K562 (cell line): ENCODE measurements around the gene DNM1. TPM values are rescaled to one million over a fixed set of nuclear protein-coding genes. Genes with fewer than 3 reads are reported as not detected.

ENCODE experiments used
- BCL6 ChIP-seq: fragments of 250-450 bp; sonication (Bioruptor Pico); IDR thresholded peaks from 2 replicates; pipeline ENCODE4 v1.4.0; 2020
- BMI1 ChIP-seq: fragments of 150-350 bp; IDR thresholded peaks from 2 replicates; pipeline ENCODE4 v1.6.1; 2014; ENCODE audit warnings: low read length
- FOXM1 ChIP-seq, 2 experiments: fragments of 450-650 bp in 1 of 2; sonication (generic) in 1 of 2; formaldehyde crosslinking in 1 of 2; IDR thresholded peaks; 2 replicates each; pipeline versions ENCODE4 v1.6.1 to v1.9.0; 2017 to 2022; ENCODE audit warnings: low read depth in 2 of 2, mild to moderate bottlenecking in 2 of 2, missing genetic modification reagents in 1 of 2, moderate library complexity in 1 of 2
- KLF6 ChIP-seq: fragments of 250-450 bp; sonication (Bioruptor Pico); IDR thresholded peaks from 2 replicates; pipeline ENCODE4 v1.4.0; 2020; ENCODE audit warnings: mild to moderate bottlenecking, moderate library complexity, borderline replicate concordance
- MCM7 ChIP-seq, 2 experiments: fragments of 450-650 bp; IDR thresholded peaks; 2 replicates each; pipeline ENCODE4 v1.6.1; 2016 to 2018
- MEF2A ChIP-seq: IDR thresholded peaks from 2 replicates; pipeline ENCODE4 v1.6.1; 2011; ENCODE audit warnings: low read depth, mild to moderate bottlenecking, low read length, moderate library complexity; ENCODE audit not compliant: control insufficient read depth
- MTA3 ChIP-seq: fragments of 450-650 bp; formaldehyde crosslinking; IDR thresholded peaks from 2 replicates; pipeline ENCODE4 v1.6.1; 2017; ENCODE audit warnings: mild to moderate bottlenecking, borderline replicate concordance
- POLR2H ChIP-seq: IDR thresholded peaks from 2 replicates; pipeline ENCODE4 v1.6.1; 2016; ENCODE audit warnings: missing genetic modification characterization, low read depth, mild to moderate bottlenecking, control low read depth, missing compliant biosample characterization, moderate library complexity
- RBM14 ChIP-seq: fragments of 200-400 bp; formaldehyde crosslinking; IDR thresholded peaks from 2 replicates; pipeline ENCODE4 v1.6.1; 2018; ENCODE audit warnings: low read depth, mild to moderate bottlenecking, low read length, moderate library complexity, borderline replicate concordance; ENCODE audit not compliant: insufficient read depth
- SLC30A9 ChIP-seq: fragments of 250-450 bp; sonication (Bioruptor Pico); IDR thresholded peaks from 2 replicates; pipeline ENCODE4 v1.8.0; 2022; ENCODE audit warnings: mild to moderate bottlenecking, moderate library complexity
- SP2 ChIP-seq: IDR thresholded peaks from 2 replicates; pipeline ENCODE4 v1.6.1; 2011; ENCODE audit warnings: mild to moderate bottlenecking, low read depth, low read length, moderate library complexity; ENCODE audit not compliant: poor library complexity, severe bottlenecking; ENCODE audit errors: extremely low read depth
- TRIM28 ChIP-seq: fragments of 450-650 bp; IDR thresholded peaks from 2 replicates; pipeline ENCODE4 v1.6.1; 2017
- ZNF766 ChIP-seq: fragments of 200-800 bp; sonication (Bioruptor generic); conservative IDR thresholded peaks from 2 replicates; pipeline ENCODE4 v1.6.1; 2016; ENCODE audit warnings: missing genetic modification characterization, missing compliant biosample characterization
- ZNF79 ChIP-seq: fragments of 250-450 bp; sonication (Bioruptor Pico); IDR thresholded peaks from 2 replicates; pipeline ENCODE4 v1.4.0; 2020; ENCODE audit warnings: low read depth, mild to moderate bottlenecking, moderate library complexity
- polyA plus RNA-seq, 8 experiments: library from polyadenylated mRNA; depleted of rRNA in 4 of 8; stranded (reverse) in 5 of 8; unstranded in 3 of 8; fragments of >200 nt; fragmentation: Nextera tagmentation in 2 of 8; fragmentation: Illumina TruSeq in 1 of 8; extraction: Ambion mirVana in 2 of 8; extraction: Trizol in 1 of 8; gene quantifications; 2 replicates each; pipeline versions ENCODE4 v1.2.1 to v1.2.3, GENCODE V29; 2011 to 2014; ENCODE audit warnings: inconsistent platforms in 1 of 8, missing spikeins in 1 of 8
- total RNA-seq, 7 experiments: library from RNA; depleted of rRNA in 6 of 7; stranded (reverse); fragments of >200 nt in 6 of 7; fragmentation: Illumina TruSeq in 2 of 7; extraction: Trizol in 2 of 7; gene quantifications; 2 replicates each; pipeline versions ENCODE4 v1.2.1 to v1.2.3, GENCODE V29; 2011 to 2021; ENCODE audit warnings: low replicate concordance in 1 of 7
- TF ChIP-seq, protein P1 (sequence below): fragments of 250-450 bp; sonication (Bioruptor Pico); IDR thresholded peaks from 2 replicates; pipeline ENCODE4 v1.5.0; 2021; ENCODE audit warnings: mild to moderate bottlenecking, borderline replicate concordance
- TF ChIP-seq, protein P2 (sequence below): fragments of 250-450 bp; sonication (Bioruptor Pico); IDR thresholded peaks from 2 replicates; pipeline ENCODE4 v1.5.1; 2021; ENCODE audit warnings: mild to moderate bottlenecking
- TF ChIP-seq, protein P3 (sequence below), 2 experiments: IDR thresholded peaks; 2 replicates each; pipeline ENCODE4 v1.6.1; 2012; ENCODE audit warnings: improper control_type of control experiment in 2 of 2, low read depth in 2 of 2, low read length in 2 of 2, borderline replicate concordance in 1 of 2
- TF ChIP-seq, protein P4 (sequence below): IDR thresholded peaks from 2 replicates; pipeline ENCODE4 v1.6.1; 2012; ENCODE audit warnings: low read depth, low read length, improper control_type of control experiment, borderline replicate concordance

Gene DNM1
- total and polyA plus RNA-seq, 9 of the 15 experiments (the other 6 are each of a cell fraction or from before 2014, with no cell fraction given) = 0.39 to 23.1 (median 9.1) TPM

- TF ChIP-seq, protein P1, sequence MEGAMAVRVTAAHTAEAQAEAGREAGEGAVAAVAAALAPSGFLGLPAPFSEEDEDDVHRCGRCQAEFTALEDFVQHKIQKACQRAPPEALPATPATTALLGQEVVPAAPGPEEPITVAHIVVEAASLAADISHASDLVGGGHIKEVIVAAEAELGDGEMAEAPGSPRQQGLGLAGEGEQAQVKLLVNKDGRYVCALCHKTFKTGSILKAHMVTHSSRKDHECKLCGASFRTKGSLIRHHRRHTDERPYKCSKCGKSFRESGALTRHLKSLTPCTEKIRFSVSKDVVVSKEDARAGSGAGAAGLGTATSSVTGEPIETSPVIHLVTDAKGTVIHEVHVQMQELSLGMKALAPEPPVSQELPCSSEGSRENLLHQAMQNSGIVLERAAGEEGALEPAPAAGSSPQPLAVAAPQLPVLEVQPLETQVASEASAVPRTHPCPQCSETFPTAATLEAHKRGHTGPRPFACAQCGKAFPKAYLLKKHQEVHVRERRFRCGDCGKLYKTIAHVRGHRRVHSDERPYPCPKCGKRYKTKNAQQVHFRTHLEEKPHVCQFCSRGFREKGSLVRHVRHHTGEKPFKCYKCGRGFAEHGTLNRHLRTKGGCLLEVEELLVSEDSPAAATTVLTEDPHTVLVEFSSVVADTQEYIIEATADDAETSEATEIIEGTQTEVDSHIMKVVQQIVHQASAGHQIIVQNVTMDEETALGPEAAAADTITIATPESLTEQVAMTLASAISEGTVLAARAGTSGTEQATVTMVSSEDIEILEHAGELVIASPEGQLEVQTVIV (CRISPR knock-in tag) = no peak
- TF ChIP-seq, protein P2, sequence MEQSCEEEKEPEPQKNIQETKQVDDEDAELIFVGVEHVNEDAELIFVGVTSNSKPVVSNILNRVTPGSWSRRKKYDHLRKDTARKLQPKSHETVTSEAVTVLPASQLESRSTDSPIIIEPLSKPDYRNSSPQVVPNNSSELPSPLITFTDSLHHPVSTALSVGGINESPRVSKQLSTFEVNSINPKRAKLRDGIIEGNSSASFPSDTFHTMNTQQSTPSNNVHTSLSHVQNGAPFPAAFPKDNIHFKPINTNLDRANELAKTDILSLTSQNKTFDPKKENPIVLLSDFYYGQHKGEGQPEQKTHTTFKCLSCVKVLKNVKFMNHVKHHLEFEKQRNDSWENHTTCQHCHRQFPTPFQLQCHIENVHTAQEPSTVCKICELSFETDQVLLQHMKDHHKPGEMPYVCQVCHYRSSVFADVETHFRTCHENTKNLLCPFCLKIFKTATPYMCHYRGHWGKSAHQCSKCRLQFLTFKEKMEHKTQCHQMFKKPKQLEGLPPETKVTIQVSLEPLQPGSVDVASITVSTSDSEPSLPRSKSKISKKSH = no peak
- TF ChIP-seq RBM14 (no peak), MCM7 (IDR thresholded peaks at IDR 0.05) (no peak), BCL6 (no peak), ZNF766 (CRISPR knock-in tag) (no peak), MEF2A (no peak), SP2 (no peak), SLC30A9 (CRISPR knock-in tag) (no peak), POLR2H (tag) (no peak), ZNF79 (CRISPR knock-in tag) (no peak), FOXM1 (IDR thresholded peaks at IDR 0.05; ENCODE audit: low read depth) (no peak), FOXM1 (CRISPR knock-in tag; IDR thresholded peaks at IDR 0.05; ENCODE audit: low read depth) (no peak), BMI1 (no peak), TRIM28 (no peak), MTA3 (no peak), KLF6 (CRISPR knock-in tag) (no peak)
- TF ChIP-seq, protein P3, sequence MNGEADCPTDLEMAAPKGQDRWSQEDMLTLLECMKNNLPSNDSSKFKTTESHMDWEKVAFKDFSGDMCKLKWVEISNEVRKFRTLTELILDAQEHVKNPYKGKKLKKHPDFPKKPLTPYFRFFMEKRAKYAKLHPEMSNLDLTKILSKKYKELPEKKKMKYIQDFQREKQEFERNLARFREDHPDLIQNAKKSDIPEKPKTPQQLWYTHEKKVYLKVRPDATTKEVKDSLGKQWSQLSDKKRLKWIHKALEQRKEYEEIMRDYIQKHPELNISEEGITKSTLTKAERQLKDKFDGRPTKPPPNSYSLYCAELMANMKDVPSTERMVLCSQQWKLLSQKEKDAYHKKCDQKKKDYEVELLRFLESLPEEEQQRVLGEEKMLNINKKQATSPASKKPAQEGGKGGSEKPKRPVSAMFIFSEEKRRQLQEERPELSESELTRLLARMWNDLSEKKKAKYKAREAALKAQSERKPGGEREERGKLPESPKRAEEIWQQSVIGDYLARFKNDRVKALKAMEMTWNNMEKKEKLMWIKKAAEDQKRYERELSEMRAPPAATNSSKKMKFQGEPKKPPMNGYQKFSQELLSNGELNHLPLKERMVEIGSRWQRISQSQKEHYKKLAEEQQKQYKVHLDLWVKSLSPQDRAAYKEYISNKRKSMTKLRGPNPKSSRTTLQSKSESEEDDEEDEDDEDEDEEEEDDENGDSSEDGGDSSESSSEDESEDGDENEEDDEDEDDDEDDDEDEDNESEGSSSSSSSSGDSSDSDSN (IDR thresholded peaks at IDR 0.05; ENCODE audit: borderline replicate concordance in 1 of 2, low read depth in 2 of 2, low read length in 2 of 2) = no peak
- TF ChIP-seq, protein P4, sequence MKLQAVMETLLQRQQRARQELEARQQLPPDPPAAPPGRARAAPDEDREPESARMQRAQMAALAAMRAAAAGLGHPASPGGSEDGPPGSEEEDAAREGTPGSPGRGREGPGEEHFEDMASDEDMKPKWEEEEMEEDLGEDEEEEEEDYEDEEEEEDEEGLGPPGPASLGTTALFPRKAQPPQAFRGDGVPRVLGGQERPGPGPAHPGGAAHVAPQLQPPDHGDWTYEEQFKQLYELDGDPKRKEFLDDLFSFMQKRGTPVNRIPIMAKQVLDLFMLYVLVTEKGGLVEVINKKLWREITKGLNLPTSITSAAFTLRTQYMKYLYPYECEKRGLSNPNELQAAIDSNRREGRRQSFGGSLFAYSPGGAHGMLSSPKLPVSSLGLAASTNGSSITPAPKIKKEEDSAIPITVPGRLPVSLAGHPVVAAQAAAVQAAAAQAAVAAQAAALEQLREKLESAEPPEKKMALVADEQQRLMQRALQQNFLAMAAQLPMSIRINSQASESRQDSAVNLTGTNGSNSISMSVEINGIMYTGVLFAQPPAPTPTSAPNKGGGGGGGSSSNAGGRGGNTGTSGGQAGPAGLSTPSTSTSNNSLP = no peak
Observed at GRCh38 chr9:128201441-128202369, 1.5 kb upstream of the DNM1 start (continued).
